GM12874 (cell line): Measurements from ENCODE around the gene SFR1.

ENCODE experiments used
- CTCF ChIP-seq: IDR thresholded peaks from 2 replicates; pipeline ENCODE4 v1.5.1; 2011; ENCODE audit warnings: low read depth, mild to moderate bottlenecking, control low read depth, low read length, moderate library complexity; ENCODE audit not compliant: insufficient read depth

The SFR1 gene

GRCh38 chr10:104081998-104082397, 40.0 kb upstream of the SFR1 start:
- no peak for TF ChIP-seq CTCF

GRCh38 chr10:104084482-104085142, 37.4 kb upstream of the SFR1 start:
- no peak for TF ChIP-seq CTCF

GRCh38 chr10:104085801-104086400, 36.1 kb upstream of the SFR1 start, which contains the start of gene COL17A1:
Gene COL17A1 (minus strand): TSS chr10:104085880. CDS start chr10:104080673, 5,207 bp downstream.
- TF ChIP-seq CTCF, result no peak

GRCh38 chr10:104088239-104088638, 33.7 kb upstream of the SFR1 start:
- no peak for TF ChIP-seq CTCF

- no peak for TF ChIP-seq CTCF
Observed at GRCh38 chr10:104089621-104090020, 32.4 kb upstream of the SFR1 start.

- no peak for TF ChIP-seq CTCF
Observed at GRCh38 chr10:104090611-104091010, 31.4 kb upstream of the SFR1 start.

GRCh38 chr10:104092749-104093148, 29.2 kb upstream of the SFR1 start:
- no peak for TF ChIP-seq CTCF
